ENCODE data around the gene KCNQ2.

The KCNQ2 gene

DNA sequence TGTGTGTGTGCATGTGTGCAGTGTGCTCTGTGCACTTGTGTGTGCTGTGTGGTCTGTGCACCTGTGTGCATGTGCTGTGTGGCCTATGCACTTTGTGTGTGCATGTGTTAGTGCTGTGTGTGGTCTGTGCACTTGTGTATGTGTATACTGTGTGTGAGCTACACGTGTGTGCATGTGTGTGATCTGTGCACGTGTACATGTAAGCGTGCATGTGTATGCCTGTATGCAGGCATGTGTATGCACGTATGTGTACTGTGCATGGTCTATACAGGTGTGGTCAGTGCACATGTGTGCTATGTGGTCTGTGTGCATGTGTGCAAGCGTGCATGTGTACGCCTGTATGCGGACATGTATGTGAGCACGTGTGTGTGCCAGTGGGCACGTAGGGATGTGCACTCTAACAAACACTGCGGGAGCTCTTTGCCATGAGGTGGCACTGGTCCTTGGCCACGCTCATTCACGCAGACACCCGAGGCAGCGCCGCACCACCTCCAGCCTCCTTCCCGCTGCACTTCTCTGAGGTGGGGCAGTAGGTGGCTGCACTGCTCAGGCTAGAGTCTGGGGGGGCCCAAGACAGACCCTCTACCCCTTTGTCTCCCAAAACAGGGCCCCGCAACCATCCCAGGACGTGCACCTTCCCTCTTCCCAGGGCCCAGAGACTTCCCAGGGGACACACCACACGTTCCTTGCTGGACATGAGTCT, 68.9 kb downstream of the KCNQ2 start:
- no peak for DNase-seq (ENCODE audit: low read depth, low spot score)

DNA sequence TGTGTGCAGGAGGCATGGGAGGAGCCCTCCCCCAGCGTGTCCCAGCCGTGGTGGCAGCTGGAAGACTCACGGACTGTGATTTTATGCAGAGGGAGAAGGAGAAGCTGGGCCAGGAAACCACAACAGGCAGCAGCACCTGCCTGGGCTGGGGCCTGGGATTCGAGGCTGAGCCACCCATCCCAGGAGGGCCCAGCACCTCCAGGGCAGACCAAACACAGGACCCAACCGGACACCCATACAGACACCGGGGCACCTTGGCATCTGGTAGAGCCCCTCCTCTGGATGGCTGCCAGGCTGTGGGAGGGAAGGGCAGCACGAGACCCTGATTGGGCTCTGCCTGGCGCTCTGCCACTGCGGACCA, 69.6 kb downstream of the KCNQ2 start:
- no peak for DNase-seq (ENCODE audit: low read depth, low spot score)

DNA sequence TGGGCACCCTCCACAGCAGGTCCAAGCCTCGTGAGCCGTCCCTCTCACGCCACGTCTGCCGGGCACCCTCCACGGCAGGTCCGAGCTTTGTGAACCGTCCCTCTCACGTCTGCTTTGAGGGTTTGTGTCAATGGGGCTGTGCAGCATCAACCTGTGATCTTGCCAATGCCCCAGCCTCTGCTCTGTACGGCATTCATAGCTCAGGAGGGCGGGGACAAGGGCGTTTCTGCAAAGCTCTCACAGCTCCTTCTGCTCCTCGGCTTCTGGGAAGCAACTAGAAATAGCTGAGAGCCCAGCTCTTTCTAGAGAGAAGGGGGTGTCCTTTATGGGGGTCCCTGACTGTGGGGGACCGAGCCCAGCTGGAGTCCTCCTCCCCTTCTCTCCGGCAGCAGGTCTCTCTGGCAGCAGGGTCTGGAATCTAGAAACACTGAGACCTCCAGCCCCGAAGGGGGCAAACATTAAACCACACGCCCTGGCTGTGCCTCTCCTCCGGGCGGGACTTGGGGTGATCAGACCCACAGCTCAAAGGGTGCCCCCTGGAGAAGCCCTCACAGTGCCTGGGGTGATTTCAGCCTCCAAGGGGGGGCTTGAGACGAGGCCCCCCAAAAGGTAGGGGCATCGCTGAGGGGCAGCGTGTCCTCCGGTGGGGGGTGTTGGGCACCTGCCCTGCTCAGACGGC, 70.1 kb downstream of the KCNQ2 start:
- DNase-seq (ENCODE audit: low read depth, low spot score), result no peak

DNA sequence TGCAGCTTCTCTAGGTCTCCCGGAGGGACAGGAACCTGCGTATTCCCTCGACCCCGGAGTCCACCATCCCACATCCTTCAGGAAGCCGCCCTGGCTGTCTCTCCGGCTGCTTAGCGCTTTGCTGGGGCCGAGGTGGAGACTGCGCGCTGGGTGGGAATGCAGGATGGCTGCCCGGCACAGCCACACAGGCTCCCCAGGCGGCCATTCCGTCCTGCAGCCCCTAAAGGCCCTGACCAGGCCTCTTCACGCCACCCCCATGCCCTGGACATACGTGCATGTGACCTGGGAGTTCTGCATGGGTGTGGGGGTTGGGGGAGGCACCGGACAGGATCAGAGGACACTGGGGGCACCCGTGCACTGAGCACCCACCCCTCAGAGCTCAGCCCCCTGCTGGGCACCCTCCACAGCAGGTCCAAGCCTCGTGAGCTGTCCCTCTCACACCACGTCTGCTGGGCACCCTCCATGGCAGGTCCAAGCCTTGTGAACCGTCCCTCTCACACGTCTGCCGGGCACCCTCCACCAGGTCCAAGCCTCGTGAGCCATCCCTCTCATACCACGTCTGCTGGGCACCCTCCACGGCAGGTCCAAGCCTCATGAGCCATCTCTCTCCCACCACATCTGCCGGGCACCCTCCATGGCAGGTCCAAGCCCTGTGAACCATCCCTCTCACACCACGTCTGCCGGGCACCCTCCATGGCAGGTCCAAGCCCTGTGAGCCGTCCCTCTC, 70.9 kb downstream of the KCNQ2 start:
- no peak for DNase-seq (ENCODE audit: low read depth, low spot score)

DNA sequence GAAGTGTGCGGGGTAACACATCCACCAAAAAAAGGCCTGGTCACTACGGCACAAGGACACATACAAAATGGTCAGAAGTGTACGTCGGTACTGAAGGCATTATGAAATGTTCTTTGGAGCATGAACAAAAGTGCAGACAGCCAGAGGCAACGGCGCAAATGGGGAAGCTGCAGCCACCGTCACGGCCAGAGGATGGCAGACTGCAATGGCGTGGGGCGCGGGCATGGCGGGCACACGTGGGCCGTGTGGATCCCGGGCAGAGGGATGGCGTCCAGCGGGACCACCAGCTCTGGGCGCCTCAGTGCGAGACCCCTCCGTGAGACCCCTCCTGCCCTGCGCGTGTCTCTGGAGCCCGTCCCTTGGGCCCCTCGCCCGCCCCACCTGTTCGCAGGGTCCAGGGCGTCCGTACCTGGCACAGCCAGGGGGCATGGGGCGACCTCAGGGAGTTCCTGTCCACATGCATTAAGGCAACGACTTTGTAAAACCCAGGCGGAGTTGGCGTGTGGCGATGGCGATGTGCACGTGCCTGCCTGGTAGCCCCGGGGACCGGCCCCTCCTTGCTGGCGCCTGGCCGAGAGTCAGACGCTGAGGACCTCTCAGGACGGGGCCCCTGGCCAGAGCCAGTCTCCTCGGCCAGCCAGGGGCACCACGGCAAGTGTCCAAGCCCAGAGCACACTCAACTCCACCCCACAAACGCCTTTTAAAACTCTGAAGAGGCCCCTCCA, 71.8 kb downstream of the KCNQ2 start:
- DNase-seq (ENCODE audit: low read depth, low spot score), result no peak

DNA sequence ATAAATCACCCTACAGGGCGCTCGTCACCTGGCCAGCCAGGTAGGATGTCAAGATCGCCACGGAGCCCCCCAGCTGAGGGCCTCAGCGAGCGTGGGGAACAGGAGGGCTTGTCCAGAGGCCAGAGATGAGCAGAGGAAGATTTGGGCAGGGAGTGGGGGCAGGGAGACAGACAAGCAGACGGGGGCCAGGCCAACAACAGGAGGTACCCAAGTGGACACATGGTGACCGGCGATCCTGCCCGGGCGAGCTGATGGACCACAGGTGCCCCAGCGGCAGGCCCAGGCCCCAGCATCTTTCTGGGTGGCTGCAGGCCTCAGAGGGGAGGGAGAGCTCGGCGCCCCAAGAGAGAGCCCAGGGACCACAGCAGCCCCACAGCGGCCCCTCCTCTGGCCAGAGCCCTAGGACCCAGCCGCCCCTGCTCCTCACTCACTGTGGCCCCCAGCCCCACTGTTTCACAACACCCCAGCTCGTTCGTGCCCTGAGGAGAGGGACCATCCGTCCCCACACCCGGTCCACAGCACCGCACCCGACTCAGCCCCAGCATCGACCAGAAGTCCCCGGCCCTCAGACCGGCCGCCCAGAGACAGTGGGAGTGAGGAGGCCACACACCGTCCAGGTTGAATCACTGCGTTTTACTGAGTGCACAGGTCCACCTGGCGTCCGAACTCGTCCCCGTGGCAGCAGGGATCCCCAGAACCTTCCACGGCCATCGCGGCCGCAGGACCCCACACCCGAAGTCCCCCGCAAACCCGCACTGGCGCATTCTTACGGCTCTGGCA, 72.7 kb downstream of the KCNQ2 start:
- no peak for DNase-seq (ENCODE audit: low read depth, low spot score)

DNA sequence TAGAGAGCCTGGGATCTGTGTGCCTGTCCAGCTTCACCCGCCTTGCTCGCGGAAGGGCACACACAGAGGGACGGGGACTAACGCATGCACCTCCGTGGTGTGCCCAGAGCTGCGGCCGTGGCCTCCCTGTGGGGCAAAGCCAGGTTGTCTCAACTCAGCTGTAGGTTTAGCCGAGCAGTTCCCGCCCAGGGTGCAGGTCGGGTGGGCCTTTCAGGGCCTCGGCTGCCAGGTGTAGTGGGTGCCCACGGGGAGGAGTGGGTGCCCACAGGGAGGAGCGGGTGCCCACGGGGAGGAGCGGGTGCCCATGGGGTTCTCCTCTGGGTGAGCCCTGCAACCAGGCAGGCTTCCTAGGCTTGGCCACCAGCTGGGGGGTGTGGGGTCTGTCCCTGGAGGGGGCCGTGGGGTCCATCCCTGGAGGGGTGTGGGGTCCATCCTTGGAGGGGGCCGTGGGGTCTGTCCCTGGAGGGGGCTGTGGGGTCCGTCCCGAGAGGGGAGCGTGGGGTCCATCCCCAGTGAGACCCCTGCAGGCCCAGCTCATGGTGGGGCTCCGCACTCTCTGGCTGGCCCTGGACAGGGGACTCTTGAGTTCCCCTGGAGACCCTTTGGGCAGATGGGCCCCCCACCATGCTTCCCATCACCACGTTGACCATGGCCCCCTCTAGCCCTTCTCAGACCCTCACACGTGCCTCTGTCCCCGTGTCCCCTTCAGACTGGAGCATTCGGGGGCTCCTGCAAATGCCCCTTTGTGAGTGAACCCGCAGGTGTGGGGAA, 73.5 kb downstream of the KCNQ2 start:
- no peak for DNase-seq (ENCODE audit: low read depth, low spot score)

DNA sequence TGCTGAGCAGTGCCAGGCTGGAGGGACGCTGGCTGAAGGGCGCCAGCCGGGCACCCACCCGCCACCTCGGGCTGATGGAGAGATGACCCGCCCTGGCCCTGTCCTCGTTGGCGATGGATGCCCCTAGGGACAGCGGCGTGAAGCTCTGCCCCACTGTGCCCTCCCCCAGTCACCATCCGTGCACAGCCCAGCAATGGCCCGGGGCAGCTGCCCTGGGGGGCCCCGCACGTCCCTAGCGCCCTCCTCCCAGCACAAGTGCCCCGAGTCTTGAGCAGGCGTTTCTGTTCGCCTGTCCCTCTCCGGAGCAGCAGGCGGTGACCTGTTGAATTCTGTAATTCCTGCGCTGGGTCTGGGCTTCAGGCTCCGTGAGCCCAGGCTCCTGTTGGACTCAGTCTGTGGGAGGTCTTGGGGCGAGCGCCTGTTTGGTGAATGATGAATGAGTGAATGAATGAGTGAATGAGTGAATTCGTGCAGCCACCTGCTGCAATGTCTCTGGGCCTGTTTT, 74.5 kb downstream of the KCNQ2 start:
- DNase-seq (ENCODE audit: low read depth, low spot score), result no peak

DNA sequence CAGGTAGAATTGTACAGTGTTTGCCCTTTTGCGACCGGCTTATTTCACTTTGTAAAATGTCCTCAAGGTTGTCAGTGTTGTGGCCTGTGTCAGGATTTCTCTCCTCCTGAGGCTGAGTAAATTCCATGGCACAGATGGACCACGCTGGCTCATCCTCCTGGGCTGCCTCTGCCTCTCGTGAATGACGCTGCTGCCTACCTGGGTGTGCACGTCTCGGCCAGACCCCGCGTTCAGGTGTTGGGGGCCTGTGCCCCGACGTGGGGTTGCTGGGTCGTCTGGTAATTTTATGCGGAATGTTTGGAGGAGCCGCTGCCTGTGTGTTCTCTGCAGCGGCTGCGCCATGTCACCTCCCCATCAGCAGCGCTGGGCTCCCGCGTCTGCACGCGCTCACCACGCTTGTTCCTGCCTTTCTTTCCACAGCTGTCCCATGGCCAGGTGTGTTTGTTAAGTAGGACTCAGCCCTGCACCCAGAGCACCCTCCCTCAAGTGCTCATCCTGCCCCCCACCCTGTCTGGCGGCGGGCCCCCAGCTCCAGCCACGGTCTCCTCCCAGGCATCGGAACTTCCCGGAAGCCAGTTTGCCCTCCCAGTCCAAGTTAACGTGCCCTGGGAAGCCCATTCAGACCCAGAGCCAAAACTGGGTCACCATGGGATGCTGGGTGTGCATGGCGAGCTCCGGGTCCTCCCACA, 75.2 kb downstream of the KCNQ2 start:
- DNase-seq (ENCODE audit: low read depth, low spot score), result no peak

DNA sequence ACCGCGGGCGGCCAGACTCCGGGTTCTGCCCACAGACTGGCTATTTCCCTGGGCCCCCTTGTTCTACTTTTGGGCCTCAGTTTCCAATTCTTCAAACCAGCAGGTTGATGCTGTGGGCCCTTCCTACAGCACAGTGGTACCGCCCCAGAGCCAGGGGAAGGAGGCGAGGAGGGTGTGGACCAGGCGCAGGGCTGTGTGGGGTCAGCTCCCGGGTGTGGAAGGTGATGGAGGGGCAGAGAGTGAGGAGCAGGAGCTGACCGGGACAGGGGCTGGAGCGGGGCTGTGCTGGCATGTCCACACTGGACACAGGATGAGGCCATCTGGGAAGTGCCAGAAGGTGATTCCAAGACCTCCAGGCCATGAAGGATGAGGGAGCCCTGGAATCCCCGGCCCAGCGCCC, 76.2 kb downstream of the KCNQ2 start:
- no peak for DNase-seq (ENCODE audit: low read depth, low spot score)

DNA sequence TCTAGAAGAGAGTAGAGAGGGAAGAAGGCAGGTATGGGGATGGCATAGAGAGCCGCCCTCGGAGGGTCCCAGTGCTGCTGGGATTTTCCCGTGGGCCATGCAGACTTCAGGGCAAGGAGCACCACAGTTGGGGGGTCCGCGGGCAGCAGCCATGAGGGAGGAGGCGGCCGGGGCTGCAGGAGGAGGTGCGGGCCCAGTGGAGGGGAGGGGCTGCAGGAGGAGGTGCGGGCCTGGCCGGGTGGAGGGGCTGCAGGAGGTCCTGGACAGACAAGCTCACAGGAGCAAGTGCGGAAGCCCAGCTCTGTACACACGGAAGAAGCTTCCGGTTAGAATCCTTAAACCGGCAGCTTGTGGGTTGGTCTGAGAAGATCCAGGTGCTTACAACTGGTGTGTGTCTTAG, 76.7 kb downstream of the KCNQ2 start:
- DNase-seq (ENCODE audit: low read depth, low spot score), result no peak

DNA sequence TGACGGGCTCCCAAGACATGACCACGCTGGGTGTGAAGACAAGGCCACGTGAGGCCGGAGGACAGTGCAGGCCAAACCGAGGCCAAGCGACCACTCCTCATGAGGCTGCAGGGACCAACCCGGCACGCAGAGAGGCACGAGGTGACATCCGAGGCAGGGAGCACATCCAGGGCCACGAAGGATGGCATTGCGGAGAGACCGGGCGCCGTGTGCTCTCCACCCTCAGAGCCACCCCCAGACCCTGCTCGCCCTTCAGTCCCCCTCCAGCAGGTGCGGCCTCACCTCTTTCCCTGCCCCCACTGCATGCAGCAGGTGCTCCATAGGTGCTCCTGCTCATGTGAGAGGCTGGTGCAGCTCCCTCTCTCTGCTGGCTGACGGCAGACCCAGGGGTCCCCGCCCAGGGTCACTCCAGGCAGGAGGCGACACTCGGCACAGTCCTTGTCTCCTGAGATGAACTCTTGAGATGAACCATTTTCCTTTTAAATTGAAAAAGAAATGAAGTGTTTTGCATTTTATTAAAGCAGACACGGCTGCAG, 77.5 kb downstream of the KCNQ2 start:
- no peak for DNase-seq (ENCODE audit: low read depth, low spot score)

DNA sequence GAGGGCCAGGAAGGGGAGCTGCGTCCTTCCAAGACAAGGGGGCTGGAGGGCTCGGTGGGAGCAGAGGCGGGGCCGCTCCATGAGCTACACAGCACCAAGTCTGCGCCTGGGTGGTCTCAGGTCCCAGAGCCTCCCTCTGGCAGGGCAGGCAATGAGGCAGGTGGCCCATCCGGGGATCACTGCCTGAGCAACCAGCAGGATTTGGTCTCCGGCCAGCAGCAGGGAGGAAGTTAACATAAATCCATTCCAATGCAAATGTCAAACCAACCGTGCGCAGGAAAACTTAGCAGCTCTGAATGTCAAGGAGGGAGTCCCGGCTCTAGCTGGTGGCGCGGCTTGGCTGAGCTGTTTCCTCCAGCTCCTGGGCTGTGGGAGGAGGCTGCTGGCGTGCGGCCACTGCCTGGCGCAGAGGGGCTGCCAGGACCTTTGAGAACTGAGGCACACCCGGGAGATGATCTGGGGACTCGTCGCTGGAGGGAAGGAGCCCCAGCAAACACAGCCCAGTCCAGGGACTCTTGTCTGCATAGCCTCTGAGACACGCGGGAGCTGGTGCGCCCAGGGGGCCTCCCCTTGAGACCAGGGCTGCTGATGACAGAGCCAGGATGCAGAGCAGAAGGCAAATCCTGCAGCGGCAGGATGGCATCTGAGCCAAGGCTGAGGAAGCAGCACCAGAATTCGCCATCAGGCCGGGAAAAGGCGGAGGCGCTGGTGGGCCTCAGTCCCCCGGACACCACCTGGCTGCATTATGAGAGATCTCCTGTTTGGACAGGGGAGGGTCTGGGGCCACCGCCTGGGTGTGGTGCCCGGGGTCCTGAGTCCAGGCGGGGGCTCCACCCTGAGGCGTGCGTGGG, 78.2 kb downstream of the KCNQ2 start:
- peak; percentile 54 for DNase-seq (ENCODE audit: low read depth, low spot score)

DNA sequence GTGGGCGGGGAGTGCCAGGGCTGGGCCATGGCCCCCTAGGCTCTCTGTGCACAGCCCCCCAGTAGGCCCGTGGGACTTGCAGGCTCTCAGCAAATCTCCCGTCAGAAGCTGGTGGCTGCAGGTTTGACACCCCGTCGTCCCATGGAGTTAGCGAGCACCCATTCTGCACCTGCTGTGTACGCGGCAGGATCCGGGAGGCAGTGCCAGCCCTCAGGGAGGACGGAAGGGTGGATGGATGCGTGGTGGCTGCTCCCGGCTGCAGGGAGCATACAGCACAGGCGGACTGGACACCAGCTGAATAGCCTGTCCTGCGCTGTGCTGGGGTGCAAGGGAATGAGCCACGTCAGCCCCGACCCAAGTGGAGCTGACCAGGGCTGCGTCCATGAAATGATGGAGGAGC, 78.9 kb downstream of the KCNQ2 start:
- DNase-seq (ENCODE audit: low read depth, low spot score), result no peak

DNA sequence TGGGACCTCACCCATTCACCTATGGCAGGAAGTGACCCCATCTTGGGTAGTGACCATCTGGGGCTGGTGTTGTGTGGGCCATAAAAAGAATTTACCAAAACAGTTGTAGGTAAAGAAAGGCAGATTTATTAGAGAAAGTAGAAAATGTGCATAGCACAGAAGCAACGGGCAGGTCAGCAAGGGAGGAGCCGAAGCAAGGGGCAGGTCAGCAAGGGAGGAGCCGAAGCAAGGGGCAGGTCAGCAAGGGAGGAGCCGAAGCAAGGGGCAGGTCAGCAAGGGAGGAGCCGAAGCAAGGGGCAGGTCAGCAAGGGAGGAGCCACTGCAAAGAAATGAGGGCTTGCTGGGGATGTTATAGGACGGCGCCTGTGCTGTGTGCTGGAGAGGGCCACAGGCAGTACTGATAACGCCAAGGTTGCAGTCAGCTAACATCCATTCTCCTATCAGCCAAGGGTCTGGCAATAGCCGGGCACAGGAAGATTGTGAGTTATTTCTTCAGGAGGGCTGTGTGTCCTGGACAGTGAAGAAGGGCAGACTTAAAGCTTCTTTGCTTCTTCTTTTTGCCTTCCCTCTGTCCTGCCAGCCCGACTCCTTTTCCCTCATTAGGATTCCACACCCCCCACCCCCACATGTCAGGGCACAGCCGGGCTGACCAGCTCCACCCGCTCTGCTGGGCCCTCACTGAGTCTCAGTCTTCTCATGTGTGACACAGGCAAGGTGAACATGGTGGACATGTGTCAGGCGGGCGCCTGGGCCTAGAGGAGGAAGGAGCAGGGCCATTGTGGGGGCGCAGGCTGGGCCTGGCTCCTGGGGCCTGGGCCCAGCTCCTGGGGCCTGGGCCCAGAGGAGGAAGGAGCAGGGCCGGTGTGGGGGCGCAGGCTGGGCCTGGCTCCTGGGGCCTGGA, 79.7 kb downstream of the KCNQ2 start:
- no peak for DNase-seq (ENCODE audit: low read depth, low spot score)

DNA sequence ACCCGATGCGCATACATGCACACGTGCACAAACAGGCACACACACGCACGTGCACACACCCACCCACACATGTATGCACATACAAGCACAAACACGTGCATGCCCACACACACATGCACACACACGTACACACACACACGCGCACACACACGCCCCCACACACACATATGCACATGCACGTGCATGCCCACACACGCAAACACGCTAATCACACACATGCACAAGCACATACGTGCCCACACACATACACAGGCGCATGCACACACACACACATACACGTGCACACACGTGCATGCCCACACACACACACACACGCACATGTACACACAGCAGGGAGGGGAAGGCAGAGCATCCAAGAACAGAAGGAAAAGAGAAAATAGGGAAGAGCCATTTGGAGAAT, 84.5 kb downstream of the KCNQ2 start:
- DNase-seq (ENCODE audit: low read depth, low spot score), result no peak

DNA sequence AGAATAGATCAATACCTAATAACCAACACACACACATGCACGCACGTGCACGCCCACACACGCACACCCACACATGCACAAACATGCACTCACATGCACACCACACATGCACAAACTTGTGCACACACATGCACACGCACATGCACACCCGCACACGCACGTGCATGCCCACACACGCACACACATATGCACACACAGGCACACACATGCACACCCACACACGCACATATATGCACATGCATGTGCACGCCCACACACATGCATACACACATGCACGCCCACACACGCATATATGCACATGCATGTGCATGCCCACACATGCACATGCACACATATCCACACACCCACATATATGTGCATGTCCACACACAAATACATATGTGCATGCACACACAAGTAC, 85.1 kb downstream of the KCNQ2 start:
- DNase-seq (ENCODE audit: low read depth, low spot score), result no peak

DNA sequence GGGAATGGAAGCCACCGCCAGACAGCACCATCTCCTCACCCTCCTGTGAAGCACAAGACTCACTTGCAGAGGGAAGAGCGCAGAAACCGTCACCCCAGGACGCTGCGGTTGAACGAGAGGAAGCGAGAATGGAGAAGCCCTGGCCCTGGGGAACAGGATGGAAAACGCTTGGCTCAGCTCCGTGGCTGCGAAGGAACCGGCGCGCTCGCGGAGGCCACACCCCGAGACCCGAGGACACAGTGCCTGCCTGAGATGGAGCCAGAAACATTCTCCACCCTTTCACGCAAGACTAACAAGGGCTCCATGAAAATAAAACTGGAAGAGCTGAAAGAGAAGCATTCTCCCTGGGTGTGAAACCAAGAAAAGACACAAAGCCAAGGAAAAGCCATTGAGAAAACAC, 86.0 kb downstream of the KCNQ2 start:
- DNase-seq (ENCODE audit: low read depth, low spot score), result no peak

All from ELF-1 (cell line).